Measurements from ENCODE around the gene SH3PXD2B.

Gene SH3PXD2B

DNA sequence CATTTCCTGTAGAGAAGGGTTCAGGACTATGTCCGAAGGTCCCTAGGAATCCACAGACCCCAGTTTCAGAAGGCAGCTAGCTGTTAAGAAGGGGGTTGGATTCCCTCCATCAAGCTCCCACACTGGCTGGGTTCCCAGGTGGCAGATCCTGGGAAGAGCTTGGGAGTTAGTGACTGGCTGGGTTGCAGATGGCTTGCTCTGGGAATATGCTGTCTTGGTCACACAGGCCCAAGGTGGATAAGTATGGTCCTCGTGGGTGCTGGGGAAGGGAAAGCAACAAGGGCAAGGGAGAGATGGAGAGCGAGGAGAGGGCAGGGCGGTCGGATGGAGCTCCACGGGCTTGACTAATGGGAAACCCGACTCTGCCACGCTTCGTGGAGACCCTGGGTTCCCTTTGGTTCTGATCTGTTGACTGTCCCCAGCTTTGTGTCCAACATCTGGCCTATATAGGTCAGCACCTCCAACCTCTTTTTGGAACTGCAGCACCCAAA is 17.4 kb downstream of the SH3PXD2B start:
- DNase-seq (ENCODE audit: low read depth): no peak

DNA sequence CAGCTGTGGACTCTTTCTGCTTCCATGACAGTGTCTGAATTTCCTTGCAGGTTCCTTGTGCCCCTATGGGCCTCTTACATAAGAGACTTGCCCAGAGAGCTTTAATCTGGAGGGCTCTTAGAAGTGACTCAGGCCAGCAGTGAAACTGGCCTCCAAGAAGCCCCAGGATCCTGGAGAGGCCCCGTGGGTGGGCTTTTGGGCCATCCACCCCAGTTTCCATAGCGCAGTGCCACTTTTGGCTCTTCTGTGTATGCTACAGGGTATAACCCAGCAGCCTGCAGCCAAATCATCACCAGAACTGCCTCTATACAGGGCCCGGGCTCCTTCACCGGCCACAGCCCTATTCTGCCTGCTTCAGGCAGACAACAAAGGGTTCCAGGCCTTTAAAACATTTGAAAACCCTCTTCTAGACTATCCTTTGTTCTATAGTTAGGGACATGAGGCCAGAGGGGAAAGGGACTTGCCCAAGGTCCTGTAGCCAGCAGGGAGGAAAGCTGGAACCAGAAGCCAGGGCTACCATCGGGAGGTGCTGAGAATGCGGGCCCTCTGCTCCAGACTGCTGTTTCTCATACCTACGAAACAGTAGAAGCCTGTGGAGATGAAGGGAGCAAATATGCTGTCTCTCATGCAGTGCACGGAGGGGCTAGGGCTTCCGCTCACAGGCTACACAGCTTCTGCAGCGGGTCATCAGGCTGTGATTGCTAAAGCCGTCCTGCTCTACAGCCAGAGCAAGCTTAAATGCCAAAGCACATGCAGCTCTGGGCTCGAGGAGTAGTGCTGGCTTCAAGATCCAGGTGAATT is 18.0 kb downstream of the SH3PXD2B start:
- DNase-seq (ENCODE audit: low read depth): no peak

DNA sequence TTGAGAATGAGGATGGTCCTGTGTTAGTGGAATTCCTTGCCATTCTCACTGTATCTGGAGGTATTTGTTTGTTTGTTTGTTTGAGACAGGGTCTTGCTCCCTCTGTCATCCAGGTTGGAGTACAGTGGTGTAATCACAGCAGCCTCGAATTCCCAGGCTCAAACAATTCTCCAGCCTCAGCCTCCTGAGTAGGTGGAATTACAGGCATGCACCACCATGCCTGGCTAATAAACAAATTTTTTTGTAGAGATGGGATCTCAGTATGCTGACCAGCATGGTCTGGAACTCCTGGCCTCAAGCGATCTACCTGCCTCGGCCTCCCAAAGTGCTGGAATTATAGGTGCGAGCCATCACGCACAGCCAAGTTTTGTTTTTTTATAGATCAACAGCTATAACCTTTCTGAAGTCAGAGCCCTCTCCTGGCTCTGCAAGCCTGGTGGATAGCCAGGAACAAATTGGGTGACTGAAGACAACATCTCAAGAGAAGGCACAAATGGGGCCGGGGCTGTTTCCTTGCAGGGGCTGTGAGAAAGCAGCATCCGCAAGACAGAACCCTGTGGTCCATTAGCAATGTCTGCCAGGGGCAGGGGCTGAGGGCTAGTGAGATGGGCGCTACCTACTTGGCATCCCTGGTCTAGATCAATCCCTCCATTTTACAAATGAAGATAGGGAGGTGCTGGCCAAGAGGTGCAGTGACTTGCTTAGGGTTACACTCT is 18.8 kb downstream of the SH3PXD2B start:
- DNase-seq (ENCODE audit: low read depth): no peak

- DNase-seq (ENCODE audit: low read depth): no peak
These were observed 20.1 kb downstream of the SH3PXD2B start for GRCh38 chr5:172434251-172434650.

GRCh38 chr5:172433513-172433912 is 20.8 kb downstream of the SH3PXD2B start:
- DNase-seq (ENCODE audit: low read depth): no peak

DNA sequence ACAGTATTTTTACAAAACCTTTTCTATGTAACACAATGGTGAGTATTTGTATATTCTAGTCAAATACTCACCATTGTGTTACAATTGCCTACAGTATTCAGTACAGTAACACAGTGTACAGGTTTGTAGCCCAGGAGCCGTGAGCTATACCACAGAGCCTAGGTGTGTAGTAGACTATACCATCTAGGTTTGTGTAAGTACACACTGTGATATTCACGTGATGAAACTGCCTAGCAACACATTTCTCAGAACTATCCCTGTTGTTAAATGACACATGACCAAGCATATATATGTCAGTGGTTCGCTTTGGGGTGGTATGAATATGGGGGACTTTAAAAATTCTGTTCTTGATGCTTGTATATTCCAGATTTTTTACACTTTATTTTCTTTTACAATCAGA is 21.3 kb downstream of the SH3PXD2B start:
- DNase-seq (ENCODE audit: low read depth): no peak

GRCh38 chr5:172430354-172430753 is 24.0 kb downstream of the SH3PXD2B start:
- DNase-seq (ENCODE audit: low read depth): no peak

DNA sequence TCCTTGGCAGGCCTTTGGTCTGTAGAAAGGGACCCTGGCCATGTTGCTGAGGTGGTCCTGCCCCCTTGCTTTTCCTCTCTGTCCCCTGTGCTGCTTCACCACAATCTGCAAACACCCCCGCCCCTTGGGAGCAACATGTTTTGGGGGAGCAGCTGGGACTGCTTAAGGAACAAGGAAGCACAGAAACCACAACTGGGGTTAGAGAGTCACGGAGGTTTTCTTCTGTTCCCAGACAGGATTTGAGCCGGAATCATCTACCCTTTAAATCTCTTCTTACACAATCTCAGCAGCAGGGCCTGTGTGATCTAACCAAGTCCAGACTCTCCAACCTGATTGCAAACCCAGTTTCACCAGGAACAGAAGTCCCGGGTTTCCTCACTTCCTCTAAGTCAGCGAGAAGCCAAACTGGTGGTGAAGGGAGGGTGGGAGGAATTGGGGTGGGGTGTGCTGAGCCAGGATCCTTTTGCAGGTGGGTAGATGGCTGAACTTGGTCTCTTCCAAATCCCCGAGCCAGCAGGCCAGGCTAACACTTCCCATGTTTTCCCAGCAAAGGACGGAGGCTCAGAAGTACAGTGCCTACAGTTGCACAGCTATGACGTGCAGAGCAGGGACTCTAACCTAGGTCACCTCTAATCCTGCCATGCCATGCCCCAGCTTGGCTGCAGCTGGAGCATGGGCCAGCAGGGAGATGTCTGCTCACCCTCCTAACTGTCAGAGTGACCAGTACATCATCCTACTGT is 25.0 kb downstream of the SH3PXD2B start:
- peak; percentile 73 for DNase-seq (ENCODE audit: low read depth)

DNA sequence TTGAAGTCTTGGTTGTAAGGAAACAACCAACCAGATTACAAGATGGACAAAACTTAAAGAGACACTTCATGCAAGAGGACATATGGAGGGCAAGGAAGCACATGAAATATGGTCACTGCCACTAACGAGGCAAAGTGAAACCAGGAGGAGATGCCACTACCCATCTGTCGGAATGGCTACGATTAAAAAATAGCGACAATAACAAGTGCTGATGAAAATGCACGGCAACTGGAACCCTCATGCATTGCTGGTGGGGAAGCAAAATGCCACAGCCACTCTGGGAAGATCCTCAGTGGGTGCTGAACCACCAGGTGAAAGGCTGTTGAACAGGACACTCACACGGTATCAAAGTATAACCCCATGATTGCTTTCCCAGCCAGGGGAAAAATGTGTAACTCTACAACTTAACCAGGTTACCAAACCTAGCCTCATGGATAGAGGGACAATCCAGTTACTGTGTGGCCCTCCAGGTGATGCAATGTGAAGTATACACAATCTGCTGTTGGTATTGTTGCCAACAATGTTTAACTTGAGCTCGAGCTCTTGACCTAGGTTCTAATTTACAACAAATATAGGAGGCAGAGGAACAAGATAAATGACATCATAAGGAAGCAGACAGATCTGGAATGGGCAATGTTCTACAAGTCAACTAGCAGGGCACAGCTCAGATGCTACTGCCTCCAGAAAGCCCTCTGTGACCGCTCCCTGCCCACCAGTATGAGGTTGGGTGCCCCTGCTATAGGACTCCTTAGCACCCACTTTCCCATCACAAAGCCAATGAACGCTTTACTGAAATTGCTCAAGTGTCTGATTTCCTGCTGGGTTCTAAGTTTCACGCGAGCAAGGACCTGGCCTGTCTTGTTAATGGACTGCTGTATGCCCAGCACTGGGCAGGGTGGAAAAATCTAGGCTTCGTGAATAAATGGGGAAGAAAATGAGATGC is 25.8 kb downstream of the SH3PXD2B start:
- no peak for DNase-seq (ENCODE audit: low read depth)

DNA sequence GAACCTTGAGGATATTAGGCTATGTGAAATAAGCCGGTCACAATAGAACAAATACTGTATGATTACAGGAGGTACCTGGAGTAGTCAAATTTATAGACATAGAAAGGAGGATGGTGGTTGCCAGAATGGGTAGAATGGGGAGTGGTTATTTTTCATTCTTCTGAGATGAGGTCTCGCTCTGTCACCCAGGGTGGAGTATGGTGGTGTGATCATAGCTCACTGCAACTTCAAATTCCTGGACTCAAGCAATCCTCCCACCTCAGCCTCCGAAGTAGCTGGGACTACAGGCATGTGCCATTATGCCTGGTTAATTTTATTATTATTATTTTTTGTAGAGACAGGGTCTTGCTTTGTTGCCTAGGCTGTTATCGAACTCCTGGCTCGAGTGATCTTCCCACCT is 27.1 kb downstream of the SH3PXD2B start:
- no peak for DNase-seq (ENCODE audit: low read depth)

DNA sequence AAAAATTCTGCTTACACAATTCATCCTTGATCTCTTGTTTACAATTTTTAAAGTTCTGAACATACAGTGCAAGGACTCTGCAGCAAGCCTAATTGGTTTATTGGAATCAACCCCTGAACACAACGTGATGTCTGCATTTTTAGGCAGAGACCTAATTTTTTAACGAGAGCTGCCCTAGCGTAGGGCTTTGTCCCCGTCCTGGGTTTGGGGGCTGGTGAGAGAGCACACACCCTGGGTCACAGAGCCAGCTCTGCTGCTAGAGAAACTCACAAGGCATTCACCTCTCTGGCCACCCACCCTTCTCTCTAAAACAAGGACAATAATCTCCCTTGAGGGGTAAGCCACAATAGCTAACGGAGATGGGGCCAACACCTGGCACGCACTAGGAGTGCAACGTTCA is 28.2 kb downstream of the SH3PXD2B start:
- DNase-seq (ENCODE audit: low read depth): no peak

DNA sequence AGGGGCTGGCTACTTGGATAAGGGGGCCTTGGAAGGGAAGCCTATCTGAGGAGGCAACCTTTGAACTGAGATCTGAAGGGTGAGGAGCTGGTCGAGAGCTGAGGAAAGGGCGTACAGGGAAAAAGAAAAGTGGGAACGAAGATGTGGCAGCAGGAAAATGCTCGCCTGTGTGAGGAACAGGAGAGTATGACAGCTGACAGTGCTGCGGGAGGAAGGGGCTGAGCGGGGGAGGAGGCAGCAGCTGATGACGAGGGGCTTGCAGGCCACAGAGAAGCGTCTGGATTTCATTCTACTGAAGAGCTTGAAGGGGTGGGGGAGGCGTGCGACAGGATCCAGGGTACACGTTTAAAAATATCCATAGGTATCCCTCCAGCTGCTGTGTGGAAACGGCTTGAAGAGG is 28.9 kb downstream of the SH3PXD2B start:
- no peak for DNase-seq (ENCODE audit: low read depth)

GRCh38 chr5:172424808-172425207 is 29.5 kb downstream of the SH3PXD2B start:
- DNase-seq (ENCODE audit: low read depth): no peak

GRCh38 chr5:172424111-172424490 is 30.2 kb downstream of the SH3PXD2B start:
- DNase-seq (ENCODE audit: low read depth): no peak

GRCh38 chr5:172423379-172424110 is 30.8 kb downstream of the SH3PXD2B start:
- DNase-seq (ENCODE audit: low read depth): no peak

- DNase-seq (ENCODE audit: low read depth): no peak
These were observed 32.1 kb downstream of the SH3PXD2B start for GRCh38 chr5:172422255-172422654.

DNA sequence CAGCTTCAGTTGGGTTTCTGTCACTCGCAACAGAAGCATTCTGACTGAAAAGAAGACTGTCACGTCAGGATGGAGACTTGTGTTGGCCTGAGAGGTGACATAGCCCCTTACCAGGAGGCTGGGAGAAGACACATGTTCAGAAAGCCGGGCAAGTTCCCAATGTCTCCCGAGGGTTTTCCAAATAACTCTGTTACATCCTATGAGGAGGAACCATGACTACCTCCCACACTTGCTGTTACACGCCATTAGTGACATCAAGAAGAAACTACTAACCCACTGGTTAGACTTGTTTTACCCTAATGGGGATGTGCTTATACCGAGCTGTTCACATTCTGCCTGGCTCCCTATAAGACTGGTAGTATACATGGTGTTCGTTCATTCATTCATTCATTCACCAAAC is 33.3 kb downstream of the SH3PXD2B start:
- DNase-seq (ENCODE audit: low read depth): no peak

- DNase-seq (ENCODE audit: low read depth): no peak
These were observed 33.9 kb downstream of the SH3PXD2B start for GRCh38 chr5:172420235-172420939.

GRCh38 chr5:172418862-172419814 is 35.2 kb downstream of the SH3PXD2B start:
- DNase-seq (ENCODE audit: low read depth): no peak

Data from non-pigmented ciliary epithelial cell (primary cell).